AG09319 (cell line): Measurements from ENCODE around the gene NRXN2.

Experiments used
- DNase-seq: peaks from one replicate; pipeline ENCODE4 v3.0.0-alpha.2; 2010; ENCODE audit warnings: low read depth; ENCODE audit errors: extremely low read depth
- CTCF ChIP-seq: IDR thresholded peaks from 2 replicates; pipeline ENCODE4 v1.5.1; 2011; ENCODE audit warnings: low read depth, mild to moderate bottlenecking, inconsistent platforms, low read length, moderate library complexity

NRXN2 gene

GRCh38 chr11:64753019-64753379, 30.0 kb upstream of the NRXN2 start:
- no peak for TF ChIP-seq CTCF
- no peak for DNase-seq

GRCh38 chr11:64752175-64752970, 29.4 kb upstream of the NRXN2 start:
- no peak for DNase-seq

GRCh38 chr11:64751580-64751979, 28.6 kb upstream of the NRXN2 start:
- no peak for DNase-seq
- TF ChIP-seq CTCF, result no peak

More at GRCh38 chr11:64752175-64752970, 29.4 kb upstream of the NRXN2 start:
- no peak for TF ChIP-seq CTCF

- no peak for DNase-seq
- TF ChIP-seq CTCF, result no peak
These were observed 28.1 kb upstream of the NRXN2 start for GRCh38 chr11:64751136-64751535.

- no peak for DNase-seq
- TF ChIP-seq CTCF, result no peak
These were observed 27.5 kb upstream of the NRXN2 start for GRCh38 chr11:64750361-64751054.

GRCh38 chr11:64747961-64748665, 25.1 kb upstream of the NRXN2 start:
- DNase-seq, result no peak
- no peak for TF ChIP-seq CTCF

- TF ChIP-seq CTCF, result no peak
These were observed 23.5 kb upstream of the NRXN2 start for GRCh38 chr11:64746486-64746885.

More at GRCh38 chr11:64746486-64746885, 23.5 kb upstream of the NRXN2 start:
- no peak for DNase-seq
